Glomerular endothelial cell (primary cell): ENCODE results near the gene MSL3. TPM values are rescaled to one million over a fixed set of nuclear protein-coding genes. Genes with fewer than 3 reads are reported as not detected.

Experiments used
- DNase-seq: peaks from one replicate; pipeline ENCODE4 v3.0.0-alpha.2; 2011; ENCODE audit warnings: low read depth, low spot score; ENCODE audit errors: extremely low read depth
- total RNA-seq: library from RNA; depleted of rRNA; stranded (reverse); fragments of >200 nt; gene quantifications from 2 replicates; pipeline ENCODE4 v1.2.3, GENCODE V29; 2015

The MSL3 gene, protein sequence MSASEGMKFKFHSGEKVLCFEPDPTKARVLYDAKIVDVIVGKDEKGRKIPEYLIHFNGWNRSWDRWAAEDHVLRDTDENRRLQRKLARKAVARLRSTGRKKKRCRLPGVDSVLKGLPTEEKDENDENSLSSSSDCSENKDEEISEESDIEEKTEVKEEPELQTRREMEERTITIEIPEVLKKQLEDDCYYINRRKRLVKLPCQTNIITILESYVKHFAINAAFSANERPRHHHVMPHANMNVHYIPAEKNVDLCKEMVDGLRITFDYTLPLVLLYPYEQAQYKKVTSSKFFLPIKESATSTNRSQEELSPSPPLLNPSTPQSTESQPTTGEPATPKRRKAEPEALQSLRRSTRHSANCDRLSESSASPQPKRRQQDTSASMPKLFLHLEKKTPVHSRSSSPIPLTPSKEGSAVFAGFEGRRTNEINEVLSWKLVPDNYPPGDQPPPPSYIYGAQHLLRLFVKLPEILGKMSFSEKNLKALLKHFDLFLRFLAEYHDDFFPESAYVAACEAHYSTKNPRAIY
- total RNA-seq, result 32.2 and 39.3 TPM in 2 replicates

DNA sequence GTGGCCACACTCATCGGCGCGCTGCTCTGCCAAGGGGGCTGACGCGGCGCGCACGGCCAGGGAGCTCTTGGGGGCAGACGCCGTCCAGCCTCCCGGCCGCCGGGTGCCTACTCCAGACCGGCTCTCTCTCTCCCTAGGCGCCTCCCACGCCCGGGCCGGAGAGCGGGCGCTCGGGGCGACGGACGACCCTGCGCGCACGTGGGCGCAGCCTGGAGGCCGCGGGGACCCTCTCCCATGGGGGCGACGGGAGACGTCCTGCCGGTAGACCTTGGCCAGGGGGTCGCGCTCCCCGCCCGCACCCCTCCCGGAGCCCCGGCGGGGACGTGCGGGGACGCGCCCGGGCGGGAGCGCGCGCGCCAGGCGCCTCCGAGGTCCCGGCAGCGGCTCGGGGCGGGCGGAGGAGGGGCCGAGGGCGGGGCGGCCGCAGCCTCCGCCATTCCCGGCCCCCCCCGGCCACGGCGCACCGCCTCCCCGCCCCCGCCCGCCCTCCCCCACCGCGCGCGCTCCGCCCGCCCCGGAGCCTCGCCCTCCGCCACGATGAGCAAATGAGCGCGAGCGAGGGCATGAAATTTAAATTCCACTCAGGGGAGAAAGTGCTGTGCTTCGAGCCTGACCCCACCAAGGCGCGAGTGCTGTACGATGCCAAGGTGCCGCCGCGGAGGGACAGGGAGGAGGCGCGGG lies at the start of gene MSL3:
Gene MSL3, plus strand, starts transcription at position 519 of the 681 bp plus-strand sequence. Its CDS starts 27 bp downstream, at position 546.
- no peak for DNase-seq

DNA sequence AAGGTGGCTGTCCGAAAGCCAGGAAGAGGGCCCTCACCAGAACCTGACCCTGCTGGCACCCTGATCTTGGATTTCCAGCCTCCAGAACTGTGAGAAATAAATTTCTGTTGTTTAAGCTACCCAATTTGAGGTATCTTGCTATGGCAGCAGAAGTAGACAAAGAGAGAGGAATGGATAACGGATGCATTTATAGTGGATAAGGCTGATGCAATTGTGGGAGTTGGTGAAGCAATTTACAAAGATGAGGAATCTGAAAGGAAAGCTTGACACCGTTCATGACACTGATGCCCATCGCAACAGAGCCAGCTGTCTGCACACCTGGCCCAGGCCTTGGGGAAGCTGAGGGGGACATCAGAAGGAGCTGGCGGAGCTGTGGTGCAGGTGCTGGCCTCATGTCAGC lies 35.7 kb upstream of the MSL3 start:
- DNase-seq, result no peak

DNA sequence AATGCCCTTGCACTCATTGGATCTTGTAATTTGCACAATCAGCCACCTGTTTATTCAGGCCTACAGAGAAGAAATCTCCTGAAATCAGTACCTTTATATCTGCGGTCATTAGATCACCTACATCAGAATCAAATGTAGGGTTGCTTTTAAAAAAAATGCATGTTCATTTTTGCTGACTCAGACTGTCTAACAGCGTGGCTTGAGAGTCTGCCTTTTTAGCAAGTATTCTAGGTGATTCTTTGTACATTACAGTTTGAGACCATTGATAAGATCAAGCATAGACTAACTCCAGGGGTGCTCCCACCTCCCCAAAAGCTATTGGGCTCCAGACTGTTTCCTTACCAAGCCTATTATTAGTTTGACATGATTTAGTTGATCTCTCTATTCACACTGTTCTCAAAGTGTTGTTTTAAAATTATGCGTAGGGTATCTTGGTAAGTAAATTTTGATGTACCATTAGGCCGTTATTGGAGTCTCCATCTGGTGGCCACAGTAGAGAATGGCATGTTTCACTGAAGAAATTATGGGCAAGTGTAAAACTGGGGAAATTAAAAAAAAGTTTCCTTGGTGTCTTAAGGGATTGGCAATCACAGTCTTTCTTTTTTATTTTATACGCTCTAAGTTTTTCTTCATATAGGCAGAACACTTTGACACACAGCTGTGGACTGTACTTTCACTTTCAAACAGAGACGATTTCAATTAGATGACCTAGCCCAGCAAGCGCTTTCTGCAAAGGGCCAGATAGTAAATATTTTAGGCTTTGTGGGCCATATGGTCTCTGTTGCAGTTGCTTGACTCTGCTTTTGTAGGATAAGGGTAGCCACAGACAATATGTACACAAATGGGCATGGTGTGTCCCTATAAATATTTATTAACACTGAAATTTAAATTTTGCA lies 33.7 kb upstream of the MSL3 start:
- no peak for DNase-seq

DNA sequence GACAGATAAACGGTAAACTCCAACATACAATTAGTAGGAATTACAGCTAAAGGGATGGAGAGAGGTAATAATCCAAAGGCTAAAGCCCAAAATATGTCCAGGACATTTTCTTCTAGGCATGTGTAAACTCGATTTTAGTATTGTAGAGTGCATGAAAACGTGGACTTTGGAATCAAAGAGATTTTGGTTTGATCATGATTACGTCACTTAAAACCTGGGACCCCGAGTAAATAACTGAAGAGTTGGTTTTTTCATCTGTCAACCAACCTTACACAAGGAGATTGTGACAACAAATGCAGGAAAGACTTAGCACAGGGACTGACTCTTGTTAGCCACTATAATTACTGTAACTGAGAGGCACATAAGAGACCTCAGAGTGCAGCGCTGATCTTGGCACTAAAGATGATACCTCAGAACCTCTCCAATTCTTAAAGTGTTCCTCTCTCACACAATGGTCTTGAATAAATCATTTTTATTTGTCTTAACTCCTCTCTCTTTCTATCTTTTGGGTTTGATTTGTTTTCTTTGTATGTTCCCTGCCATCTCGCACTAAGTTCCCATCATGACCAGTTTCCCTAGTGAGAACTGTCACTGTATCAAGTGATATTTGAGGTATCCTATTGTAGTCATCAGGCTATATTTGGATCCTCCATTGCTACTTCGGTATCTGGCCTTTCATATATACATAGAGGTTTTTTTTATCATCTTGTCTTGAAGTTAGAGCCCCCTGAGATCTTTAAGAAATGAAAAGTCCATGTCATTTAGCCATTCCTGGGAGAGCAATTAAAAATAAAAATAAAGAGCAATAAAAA lies 32.2 kb upstream of the MSL3 start:
- DNase-seq, result no peak

DNA sequence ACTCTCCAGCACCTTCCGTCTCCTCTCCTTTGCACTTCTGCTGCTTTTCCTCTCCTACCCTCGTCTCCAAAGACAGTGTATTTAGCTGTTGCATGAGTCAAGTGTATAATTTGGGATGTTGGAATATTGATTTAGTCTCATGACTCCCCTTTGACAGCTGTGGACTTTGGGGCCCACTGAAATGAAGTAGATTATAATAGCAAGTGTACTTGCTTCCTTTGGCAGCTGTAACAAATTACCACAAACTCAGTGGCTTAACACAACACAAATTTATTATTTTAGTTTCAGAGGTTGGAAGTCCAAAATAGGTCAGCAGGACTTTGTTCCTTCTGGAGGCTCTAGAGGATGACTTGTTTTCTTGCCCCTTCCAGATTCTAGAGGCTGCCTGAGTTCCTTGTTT lies 29.5 kb upstream of the MSL3 start:
- DNase-seq, result no peak

DNA sequence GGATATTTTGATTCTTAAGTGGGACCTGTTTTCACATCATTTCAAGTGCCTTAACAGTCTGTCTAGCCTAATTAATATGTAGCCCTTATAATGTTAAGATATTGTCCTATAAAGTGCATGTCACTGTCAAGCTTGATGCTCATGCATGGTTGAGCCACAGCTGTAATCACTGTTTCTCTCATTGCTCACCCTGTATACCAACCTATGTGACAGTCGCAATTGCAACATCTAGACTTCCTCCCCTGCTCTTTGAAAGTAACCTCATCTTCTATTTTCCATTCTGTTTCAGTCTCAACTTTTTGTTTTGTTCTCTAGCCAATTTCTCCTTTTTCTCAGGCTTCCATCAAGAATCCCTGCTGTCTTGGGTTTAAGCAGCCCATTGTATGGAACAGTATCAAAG lies 24.4 kb upstream of the MSL3 start:
- no peak for DNase-seq

DNA sequence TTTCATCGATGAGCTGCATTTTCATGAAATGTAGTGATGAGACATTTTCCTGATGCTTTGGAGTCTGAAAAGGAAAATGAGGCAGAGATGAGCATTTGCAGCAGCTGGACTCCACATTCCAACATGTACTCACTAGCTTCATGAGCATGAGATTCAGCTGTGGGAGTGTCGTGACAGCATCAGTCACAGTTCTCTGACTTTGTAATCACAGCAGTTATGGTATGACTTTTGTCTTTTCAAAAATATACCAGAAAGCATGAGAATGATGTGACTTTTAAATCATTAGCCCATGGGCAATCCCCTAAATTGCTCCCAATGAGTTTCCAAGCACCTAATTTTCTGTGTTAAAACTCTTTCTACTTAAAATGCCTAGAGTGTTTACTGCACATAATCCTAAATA lies 18.3 kb upstream of the MSL3 start:
- DNase-seq, result no peak

DNA sequence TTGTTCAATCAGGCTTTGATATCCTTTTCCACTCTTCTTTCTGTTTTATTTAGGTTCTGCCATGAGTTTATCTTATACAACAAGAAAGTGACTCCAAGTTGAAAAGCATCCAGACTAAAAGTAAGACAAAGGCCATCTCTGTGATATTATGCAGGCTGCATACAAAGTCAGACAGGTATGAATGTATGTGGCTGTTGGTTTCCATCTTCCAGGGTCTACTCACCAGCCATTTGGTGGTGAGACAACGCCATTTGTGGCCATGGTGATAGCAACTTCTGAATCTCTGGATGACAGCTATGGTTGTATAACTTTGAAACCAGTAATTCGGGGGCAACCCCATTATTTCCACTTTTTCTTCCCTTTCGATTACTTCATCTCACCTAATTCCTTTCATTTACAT lies 17.2 kb upstream of the MSL3 start:
- DNase-seq, result no peak

DNA sequence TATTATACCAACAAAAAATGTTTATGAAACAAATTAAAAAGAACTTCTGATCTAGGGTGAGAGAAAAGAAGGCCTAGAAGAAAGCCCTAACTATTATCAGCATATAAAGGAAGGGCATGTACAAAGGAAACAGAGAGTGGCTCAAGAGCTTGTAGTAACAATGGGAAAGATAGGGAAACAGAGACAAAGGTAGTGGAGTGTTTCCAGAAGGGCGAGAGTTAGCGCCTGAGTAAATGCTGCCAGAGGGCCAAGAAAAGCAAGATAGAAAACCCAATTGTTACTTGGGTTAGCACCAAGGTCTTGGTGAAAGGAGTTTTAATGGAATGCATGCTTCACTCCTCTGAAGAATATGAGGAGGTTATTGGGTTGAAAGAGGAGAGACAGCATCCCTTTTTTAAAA lies 16.5 kb upstream of the MSL3 start:
- DNase-seq, result no peak

DNA sequence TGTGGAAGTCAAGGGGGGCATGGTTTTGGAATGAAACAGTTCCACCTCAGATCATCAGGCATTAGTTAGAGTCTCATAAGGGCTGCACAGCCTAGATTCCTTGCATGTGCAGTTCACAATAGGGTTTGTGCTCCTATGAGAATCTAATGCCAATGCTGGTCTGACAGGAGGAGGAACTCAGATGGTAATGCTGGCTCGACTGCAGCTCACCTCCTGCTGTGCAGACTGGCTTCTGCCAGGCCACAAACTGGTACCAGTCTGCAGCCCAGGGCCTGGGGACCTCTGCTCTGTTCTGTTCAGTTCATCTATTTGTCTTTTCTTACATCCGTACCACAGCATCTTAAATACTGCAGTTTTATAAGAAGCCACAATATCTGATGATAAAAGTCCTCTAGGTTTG lies 12.2 kb upstream of the MSL3 start:
- no peak for DNase-seq

DNA sequence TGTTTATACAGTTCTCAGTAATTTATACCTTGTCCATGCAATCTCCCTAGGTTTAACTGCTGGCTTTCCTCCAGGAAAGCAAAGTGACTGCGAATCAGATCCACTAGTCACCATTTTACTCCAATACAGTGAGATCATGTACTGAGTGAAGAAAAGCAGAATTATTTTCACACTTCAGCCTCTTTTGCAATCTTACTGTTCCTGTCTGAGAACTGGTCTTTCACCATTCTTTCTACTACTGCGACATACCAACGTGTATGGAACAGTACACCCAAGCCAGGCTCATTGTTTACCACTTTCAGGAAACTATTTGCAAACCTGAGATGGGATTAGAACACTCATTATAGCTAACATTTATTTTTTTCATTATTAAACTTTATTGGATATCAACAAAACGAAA lies 8.0 kb upstream of the MSL3 start:
- DNase-seq, result no peak

DNA sequence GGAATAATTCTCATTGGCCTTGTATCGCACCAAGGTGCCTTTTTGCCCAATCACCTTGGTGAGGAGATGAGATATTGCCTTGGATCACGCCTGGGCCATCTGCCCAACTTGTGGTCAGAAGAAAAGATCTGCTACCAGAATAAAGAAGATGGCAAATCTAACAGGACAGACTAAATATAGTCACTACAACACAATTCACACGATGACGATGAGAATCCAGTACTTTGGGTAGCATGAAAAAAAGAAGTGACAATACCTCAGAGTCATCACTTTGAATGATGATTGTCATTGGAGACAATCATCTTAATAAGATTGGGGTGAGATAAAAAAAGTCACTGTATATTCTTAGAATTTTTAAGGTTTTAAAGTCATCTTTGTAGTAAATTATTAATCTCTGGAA lies 7.3 kb upstream of the MSL3 start:
- DNase-seq, result no peak

DNA sequence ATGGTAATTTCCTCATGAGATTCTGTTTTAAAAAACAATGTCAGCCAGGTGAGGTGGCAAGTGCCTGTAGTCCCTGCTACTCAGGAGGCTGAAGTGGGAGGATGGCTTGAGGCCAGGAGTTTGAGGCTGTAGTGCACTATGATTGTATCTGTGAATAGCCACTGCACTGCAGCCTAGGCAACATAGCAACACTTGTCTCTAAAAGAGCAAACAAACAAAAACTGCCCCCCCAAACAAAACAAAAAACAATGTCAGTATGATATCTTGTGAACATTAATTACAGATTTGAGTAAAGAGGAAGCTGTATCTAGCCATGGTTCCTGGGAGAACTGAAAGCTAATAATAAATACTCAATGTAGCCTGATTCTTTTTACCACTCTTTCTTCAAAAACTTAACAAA lies 6.8 kb upstream of the MSL3 start:
- no peak for DNase-seq

DNA sequence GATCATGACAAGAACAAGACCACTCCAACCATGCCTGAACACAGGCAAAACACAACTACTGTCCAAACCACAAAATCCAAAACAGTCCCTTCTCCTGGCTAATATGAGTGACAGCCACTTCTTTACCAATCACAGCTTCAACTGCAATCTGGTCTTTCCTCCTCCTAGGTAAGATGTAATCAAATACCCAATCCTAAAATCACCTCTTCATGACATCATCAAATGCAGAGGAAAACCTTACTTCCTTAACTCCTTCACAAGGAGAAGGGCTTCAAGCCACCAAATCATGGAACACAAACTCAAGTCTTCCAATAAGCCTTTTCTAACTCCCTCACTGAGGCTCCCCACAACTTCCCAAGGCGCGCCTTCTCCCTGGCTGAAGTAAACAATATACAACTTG lies 4.4 kb upstream of the MSL3 start:
- DNase-seq, result no peak

DNA sequence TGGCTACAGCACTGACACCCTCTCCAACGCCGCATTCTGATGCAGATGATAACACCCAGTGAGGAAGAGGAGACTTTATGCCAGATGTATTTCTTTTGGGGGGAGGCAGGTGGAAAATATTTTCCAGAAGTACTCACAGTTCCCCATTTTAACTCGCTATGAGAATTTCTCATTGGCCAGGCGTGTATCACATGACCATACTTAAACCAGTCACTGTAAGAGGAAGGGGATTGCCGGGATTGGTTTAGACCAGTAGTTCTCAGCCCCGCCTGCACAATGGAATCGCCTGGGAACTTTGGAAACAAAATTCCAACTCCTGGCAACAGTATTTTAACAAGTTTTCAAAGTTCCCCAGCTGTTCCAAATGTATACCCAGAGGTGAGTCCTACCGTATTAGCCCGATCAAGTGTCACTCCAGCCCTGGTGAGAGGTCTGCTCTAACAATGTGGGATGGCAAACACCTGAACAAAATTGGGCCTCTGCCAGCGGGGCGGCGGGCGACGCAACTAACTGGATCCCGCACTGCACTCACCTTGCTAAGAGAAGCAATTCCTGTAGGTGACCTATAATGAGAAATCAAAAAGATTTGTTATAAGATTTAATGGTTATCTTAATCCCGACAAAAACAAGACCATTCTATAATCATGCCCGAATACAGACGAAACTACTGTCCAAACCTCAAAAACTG lies 2.9 kb upstream of the MSL3 start:
- DNase-seq, result no peak

DNA sequence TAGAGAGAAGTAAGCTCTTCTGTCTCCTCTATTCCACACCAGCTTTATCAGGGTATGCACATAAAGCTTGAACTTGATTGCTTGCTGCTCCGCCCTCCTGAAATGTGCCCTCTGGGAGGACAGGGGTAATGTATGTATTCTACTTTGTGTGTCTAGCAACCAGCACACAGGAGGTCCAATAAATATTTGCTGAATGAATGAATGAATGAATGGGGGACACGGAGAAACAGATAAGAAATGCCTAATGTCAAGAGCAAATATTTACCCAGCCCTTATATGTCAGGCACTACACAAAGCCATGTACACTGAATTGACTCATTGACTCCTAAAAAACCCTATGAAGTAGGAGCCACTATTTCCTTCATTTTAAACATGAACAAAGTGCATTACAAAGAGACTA lies 2.3 kb upstream of the MSL3 start:
- no peak for DNase-seq

DNA sequence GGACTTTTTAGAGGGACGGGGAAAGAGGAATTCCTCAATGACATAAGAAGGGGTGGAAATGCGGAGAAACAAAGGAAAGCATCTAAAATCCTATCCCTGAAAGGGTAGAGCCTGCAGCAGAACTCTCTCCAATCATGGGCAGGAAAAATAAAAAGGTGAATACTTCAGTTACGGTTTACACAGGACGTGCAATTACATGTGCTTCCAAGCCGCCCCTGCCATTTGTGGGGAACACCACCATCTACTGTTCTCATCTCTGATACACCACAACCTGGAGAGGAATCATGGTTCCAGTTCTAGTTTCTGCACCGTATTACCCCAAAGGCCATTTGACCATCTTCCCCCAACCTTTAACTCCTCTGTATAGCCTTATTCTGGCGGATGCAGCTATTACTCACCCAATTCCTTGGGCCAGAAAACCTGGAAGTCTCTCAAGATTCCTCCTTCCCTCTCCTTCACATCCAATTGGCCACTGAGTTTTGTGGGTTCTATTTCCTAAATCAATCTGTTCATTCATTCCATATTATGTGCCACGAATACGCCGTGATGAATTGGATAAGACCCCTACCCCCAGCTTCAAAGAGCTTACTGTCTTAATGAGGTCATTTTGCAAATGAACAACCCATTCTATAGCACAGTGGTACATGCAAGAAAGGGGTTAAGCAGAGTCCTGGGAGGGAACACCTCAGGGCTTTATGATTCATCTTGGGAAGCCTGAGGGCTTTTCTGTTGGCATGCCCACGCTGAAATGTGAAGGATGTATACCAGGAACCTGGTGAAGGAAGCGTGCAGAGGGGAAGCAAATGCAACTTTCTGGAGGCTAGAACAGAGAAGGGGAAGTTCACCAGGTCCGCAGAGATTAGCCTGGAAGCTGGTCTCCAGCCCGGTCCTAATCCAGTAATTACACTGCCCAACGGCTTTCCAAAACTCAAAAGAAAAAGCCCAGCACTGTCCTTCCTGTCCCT lies 1.4 kb upstream of the MSL3 start:
- no peak for DNase-seq

DNA sequence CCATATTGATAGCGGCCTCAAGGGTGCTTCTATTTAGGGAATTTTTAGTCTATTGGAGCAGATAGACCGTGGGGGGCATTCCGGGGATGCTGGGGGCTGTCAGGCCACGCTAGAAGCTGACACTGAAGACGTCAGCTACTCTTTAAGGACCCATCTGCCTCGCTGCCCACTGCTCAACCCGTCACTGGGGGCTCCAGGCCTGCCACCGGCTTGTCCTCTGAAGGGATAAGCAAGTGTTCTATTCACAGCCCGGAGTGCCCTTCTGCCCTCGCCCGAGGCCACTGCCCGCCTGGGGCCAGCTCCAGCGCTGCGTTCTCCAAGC lies 679 bp upstream of the MSL3 start:
- no peak for DNase-seq
